Medulla oblongata (tissue), 1 donor: ENCODE data around the gene FUT3.
A peak's percentile ranks its signal among the peaks of the same experiment; 100 is the strongest.
"Not testable (repeated sequence)": the region's sequence is repeated elsewhere in the genome, so short reads cannot be mapped to it uniquely, and the experiment has no call there.

Experiments used
- DNase-seq: peaks from one replicate; pipeline ENCODE4 v3.0.0-alpha.2; 2015; ENCODE audit errors: extremely low spot score

Gene FUT3

DNA sequence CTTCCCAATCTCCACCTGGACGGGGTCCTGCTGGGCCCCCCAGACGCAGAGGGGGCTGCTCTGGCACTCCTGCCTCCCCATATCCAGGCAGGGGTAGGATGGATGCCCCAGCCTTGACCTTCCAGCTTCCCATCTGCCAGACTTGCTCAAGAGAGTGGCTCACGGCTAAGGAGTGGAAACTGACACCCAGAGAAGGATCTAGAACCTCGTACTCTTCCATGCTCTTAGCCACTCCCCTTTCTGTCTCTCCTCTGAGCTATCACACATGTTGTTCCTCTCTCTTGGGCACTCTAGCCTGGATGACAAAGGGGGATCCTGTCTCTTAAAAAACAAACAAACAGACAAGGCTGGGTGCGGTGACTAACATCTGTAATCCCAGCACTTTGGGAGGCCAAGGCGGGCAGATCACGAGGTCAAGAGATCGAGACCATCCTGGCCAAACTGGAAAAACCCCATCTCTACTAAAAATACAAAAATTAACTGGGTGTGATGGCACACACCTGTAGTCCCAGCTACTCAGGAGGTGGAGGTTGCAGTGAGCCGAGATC is 31.2 kb upstream of the FUT3 start:
- no peak for DNase-seq

GRCh38 chr19:5881543-5882299 is 30.5 kb upstream of the FUT3 start:
- no peak for DNase-seq

GRCh38 chr19:5880604-5881078 is 29.4 kb upstream of the FUT3 start:
- DNase-seq: no peak

DNA sequence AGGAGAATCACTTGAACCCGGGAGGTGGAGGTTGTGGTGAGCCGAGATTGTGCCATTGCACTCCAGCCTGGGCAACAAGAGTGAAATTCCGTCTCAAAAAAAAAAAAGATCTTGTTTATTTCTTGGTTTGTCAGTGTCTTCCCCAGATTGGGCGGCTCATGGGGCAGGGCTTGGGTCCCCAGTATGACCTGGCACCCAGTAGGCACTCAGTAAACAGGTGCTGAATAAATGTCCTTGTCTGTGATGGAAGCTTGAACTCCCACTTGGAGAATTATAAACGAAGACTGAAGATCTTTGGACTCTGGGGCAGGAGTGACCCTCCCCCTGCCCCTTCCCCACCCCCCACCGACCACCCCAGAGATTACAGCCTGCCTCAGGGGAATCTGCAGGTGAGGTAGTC is 28.9 kb upstream of the FUT3 start:
- DNase-seq: no peak

DNA sequence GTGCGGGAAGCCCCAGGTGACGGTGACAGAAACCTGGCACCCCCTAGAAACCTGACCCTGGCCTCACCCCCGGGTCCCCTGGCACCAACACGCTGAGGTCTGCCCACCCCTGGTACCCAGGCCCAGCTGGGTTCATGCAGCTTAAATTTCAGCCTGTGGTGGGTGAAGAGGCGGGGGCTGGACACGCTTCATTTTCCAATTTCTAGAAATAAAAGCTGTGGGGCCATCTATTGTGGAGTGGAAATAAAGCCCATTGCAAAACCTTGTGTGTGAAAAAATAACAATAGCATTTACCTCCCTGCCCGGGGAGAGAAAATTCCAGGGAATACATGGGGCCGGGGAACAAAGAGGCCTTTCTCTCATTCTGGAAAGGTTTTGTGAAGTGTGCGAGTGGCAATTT is 26.6 kb upstream of the FUT3 start:
- no peak for DNase-seq

DNA sequence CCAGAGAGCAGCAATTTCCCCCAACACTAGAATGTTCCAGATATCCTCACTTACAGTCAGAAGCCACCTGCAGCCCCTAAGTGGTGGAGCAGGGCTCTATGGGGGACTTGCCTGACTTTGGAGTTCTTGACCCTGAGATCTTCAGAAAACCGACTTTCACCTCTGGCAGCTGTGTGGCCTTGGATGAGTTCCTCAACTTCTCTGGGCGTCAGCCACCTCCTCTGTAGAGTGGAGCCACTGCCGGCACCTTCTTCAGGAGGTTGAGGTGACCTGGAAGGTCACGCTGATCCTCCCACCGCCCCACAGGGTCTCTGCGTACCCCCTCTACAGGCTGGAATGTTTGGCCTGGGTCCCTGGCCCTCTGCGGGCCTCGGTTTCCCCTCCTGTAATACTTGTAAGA is 26.2 kb upstream of the FUT3 start:
- no peak for DNase-seq

DNA sequence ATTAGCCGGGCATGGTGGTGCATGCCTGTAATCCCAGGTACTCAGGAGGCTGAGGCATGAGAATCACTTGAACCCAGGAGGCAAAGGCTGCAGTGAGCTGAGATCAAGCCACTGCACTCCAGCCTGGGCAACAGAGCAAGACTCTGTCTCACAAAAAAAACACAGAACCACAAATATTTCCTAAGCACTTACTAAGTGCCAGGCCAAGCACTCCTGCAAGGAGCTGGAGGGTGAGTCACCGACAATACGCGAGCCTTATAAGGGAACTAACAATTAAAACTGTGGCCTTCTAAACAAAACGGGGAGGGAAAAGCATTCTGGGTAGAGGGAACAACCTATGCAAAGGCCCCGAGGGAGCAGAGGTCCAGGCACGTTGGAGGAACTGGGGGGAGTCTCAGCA is 23.2 kb upstream of the FUT3 start:
- not testable (repeated sequence) for DNase-seq

- no peak for DNase-seq
These were observed 22.5 kb upstream of the FUT3 start for GRCh38 chr19:5873617-5874199.

DNA sequence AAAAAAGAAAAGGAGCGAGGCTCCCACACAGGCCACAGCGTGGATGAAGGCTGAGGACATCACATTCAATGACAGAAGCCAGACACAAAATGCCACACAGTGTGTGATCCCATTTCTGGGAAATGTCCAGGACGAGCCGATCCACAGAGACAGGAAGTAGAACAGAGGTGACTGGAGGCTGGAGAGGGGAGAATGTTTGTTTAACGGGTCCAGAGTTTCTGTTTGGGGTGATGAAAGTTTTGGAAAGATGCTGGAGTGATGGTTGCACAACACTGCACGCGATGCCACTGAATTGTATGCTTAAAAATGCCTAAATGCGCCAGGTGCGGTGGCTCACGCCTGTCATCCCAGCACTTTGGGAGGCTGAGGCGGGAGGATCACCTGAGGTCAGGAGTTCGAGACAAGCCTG is 19.7 kb upstream of the FUT3 start:
- DNase-seq: no peak

GRCh38 chr19:5867201-5868136 is 16.2 kb upstream of the FUT3 start:
- no peak for DNase-seq

DNA sequence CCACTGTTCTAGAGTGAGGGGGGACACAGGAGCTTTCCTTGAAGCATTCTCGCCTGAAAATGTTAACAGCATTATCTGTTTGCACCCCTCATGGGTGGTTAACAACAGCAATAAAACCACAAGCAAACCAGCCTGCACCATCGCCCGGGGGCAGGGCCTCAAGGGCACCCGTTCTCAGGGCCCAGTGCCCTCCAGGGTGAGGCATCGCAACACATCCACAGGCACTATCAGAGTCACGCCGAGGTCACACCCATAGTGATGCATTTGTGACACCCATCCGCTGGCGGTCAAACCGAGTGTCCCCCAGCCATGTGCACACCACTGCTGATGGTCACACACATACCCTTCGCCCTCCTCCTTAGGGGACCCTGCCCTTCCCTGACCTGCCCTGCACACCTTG is 14.5 kb upstream of the FUT3 start:
- DNase-seq: no peak

DNA sequence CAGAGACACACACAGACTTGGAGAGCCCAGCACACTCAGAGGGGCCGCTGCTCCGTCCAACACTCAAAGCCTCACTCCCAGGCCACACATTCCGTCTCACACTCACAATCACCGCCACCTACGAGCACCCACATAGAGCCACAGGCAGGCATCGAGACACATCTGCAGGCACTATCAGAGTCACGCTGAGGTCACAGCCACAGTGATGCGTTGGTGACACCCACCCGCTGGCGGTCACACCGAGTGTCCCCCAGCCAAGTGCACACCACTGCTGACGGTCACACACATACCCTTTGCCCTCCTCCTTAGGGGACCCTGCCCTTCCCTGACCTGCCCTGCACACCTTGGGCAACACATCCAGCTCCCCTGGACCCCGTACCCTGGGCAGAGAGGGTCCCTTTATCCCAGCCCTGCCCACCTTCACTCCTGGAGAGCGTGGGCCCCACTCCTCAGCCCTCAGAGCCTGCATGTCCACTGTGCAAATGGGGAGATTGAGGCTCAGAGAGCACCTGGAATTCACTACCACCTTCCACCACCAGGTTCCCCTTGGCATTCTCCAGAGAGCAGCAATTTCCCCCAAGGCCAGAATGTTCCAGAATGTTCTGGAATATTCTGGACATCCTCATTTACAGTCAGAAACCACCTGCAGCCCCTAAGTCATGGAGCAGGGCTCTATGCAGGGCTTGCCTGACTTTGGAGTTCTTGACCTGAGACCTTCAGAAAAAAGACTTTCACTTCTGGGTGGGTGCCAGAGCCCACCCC is 13.7 kb upstream of the FUT3 start:
- no peak for DNase-seq

GRCh38 chr19:5864013-5864720 is 12.9 kb upstream of the FUT3 start:
- no peak for DNase-seq

DNA sequence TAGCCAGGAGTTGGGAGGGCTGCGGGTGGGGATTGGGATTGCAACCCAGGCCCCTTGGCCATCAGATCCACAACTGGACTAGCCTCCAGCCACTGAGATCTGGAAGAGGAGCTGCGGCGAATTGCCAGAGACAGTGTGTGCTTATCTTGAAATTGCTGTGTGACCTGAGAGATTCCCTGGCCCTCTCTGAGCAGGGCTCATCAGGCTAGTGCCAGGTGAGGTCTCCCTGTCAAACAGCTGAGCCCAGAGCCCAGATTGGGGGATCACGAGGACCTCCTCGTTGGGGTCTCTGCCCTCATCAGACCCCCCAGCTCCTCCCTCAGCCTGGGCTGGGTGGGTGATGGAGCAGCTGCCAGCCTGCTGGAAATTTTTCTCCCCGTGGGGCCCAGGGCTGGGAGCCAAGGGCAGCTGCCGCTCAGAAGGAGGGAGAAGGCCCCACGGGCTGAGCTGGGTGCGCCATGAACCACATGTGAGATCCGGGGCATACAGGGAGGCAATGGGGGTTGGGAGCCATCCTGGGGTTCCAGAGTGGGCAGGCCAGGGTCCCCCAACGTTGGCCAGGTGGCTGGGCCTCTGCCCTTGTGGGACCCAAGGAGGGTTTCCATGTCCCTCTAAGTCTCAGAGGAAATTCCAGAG is 11.9 kb upstream of the FUT3 start:
- no peak for DNase-seq

- no peak for DNase-seq
These were observed 6.2 kb upstream of the FUT3 start for GRCh38 chr19:5857203-5858081.

DNA sequence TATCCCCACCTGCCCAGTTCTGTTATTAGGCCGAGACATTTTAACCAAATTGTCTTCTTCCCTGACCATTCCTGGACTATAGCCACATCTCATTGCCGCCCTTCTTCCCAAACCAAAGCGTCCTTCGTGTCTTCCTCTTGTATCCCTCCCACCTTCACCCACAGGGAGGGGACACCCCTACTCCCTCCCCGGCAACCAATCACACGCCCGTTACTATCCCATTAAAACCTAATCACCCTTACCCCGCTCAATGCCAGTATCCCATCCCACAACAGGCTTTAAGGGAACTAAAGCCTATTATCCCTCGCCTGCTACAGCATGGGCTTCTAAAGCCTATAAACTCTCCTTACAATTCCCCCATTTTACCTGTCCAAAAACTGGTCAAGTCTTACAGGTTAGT is 3.9 kb upstream of the FUT3 start:
- not testable (repeated sequence) for DNase-seq

DNA sequence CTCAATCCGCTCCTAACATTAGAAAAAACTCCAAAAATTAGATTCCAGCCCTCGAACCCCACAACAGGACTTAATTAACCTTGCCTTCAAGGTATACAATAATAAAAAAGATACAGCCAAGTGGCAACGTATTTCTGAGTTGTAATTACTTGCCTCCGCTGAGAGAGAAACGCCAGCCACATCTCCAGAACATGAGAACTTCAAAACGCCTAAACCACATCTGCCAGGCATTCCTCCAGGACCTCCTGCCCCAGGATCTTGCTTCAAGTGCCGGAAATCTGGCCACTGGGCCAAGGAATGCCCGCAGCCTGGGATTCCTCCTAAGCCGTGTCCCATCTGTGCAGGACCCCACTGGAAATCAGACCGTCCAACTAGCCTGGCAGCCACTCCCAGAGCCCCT is 2.9 kb upstream of the FUT3 start:
- DNase-seq: not testable (repeated sequence)

GRCh38 chr19:5850743-5851293 is 431 bp downstream of the FUT3 start:
- peak; percentile 10 for DNase-seq

- DNase-seq: no peak
These were observed 1.1 kb downstream of the FUT3 start for GRCh38 chr19:5850189-5850588.
